SIG-M5 treated with dmso at 0.1 percent for 504 hours (cell line): ENCODE results near the gene POM121L2.

Experiments
- DNase-seq: peaks from one replicate; lab custom pipeline; 2025; ENCODE audit not compliant: unreplicated experiment; lab: John Stamatoyannopoulos, UW

Gene POM121L2

DNA sequence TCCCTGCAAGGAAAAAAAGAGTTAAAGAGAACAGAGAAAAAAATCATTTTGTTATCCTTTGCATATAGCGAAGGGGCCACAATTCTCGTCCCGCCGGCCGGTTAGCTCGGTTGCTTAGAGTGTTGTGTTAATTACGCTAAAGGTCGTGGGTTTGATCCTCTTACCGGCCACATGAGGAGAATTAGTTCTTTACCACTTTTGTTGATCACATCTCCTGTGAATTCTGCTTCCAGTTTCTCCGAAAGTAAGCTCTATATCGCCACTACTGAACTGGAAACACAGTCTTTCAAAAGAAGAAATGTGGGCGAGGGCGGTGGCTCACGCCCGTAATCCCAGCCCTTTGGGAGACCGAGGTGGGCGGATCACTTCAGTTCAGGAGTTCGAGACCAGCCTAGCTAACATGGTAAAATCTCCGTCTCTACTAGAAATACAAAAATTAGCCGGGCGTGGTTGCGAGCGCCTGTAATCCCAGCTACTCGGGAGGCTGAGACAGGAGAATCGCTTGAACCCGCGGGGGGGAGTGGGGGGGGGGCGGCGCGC lies 51.2 kb downstream of the POM121L2 start:
- DNase-seq, result no peak

DNA sequence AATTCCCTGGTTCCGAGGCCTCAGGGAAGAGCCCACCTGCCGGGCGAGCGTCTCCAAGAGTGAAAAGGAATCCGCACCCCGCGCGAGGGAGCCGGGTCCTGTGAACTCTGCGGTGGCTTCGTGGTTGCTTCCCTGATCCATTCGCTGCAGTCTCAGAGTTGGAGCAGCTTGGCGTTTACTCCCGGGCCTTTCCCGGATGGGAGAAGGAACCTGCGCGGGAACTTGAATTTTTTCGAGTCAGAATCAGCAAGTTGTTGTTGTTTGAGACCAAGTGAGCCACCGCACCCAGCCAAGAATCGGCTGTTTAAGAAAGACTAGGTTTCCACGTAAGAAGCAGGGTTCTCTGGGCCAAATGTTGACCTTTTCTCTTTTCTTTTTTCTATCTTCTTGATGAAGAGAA lies 51.7 kb downstream of the POM121L2 start:
- DNase-seq, result no peak
